GM23248 (cell line): ENCODE data around the gene BPIFB3. TPM values are rescaled to one million over a fixed set of nuclear protein-coding genes. Genes with fewer than 3 reads are reported as not detected.

ENCODE experiments used
- DNase-seq: peaks from one replicate; pipeline ENCODE4 v3.0.0-alpha.2; 2015
- H2AFZ ChIP-seq: fragments of 200-600 bp; sonication (generic); 2 replicates; pipeline ENCODE4 v1.6.1; 2016; ENCODE audit warnings: antibody characterized with exemption
- H3F3A ChIP-seq: fragments of 200-600 bp; sonication (generic); 2 replicates; pipeline ENCODE4 v1.6.1; 2016; ENCODE audit warnings: mild to moderate bottlenecking, antibody characterized with exemption, mixed run types; ENCODE audit not compliant: insufficient read depth
- H3K27ac ChIP-seq: fragments of 200-600 bp; sonication (generic); 2 replicates; pipeline ENCODE4 v1.5.1; 2016; ENCODE audit warnings: mild to moderate bottlenecking
- H3K27me3 ChIP-seq: fragments of 200-600 bp; sonication (generic); replicated peaks from 2 replicates; pipeline ENCODE4 v1.6.1; 2016; ENCODE audit warnings: mild to moderate bottlenecking; ENCODE audit not compliant: insufficient read depth
- H3K36me3 ChIP-seq: fragments of 200-600 bp; sonication (generic); 2 replicates; pipeline ENCODE4 v1.6.1; 2016; ENCODE audit warnings: low read depth, mild to moderate bottlenecking
- H3K4me1 ChIP-seq: fragments of 200-600 bp; sonication (generic); 2 replicates; pipeline ENCODE4 v1.6.1; 2016; ENCODE audit warnings: mild to moderate bottlenecking; ENCODE audit not compliant: insufficient read depth
- H3K4me2 ChIP-seq: fragments of 200-600 bp; sonication (generic); one replicate; pipeline ENCODE4 v1.6.1; 2016; ENCODE audit warnings: mild to moderate bottlenecking; ENCODE audit not compliant: unreplicated experiment
- H3K4me3 ChIP-seq: fragments of 200-600 bp; sonication (generic); 2 replicates; pipeline ENCODE4 v1.5.1; 2016; ENCODE audit warnings: mild to moderate bottlenecking
- H3K79me2 ChIP-seq: fragments of 200-600 bp; sonication (generic); 2 replicates; pipeline ENCODE4 v1.6.1; 2016; ENCODE audit warnings: mild to moderate bottlenecking; ENCODE audit not compliant: insufficient read depth
- H3K9ac ChIP-seq: fragments of 200-600 bp; sonication (generic); 2 replicates; pipeline ENCODE4 v1.6.1; 2016; ENCODE audit warnings: mild to moderate bottlenecking
- H3K9me2 ChIP-seq: fragments of 200-600 bp; sonication (generic); 2 replicates; pipeline ENCODE4 v1.6.1; 2016; ENCODE audit warnings: mixed run types, mild to moderate bottlenecking, moderate library complexity; ENCODE audit not compliant: insufficient read depth
- H3K9me3 ChIP-seq: fragments of 200-600 bp; sonication (generic); one replicate; pipeline ENCODE4 v1.6.1; 2017; ENCODE audit warnings: low read depth
- H4K20me1 ChIP-seq: fragments of 200-600 bp; sonication (generic); 2 replicates; pipeline ENCODE4 v1.6.0; 2016; ENCODE audit not compliant: insufficient read depth
- EZH2 ChIP-seq: fragments of 200-600 bp; sonication (generic); IDR thresholded peaks from 2 replicates; pipeline ENCODE4 v1.6.1; 2018; ENCODE audit warnings: antibody characterized with exemption, mild to moderate bottlenecking; ENCODE audit not compliant: insufficient read depth, poor library complexity, severe bottlenecking
- EZH2phosphoT487 ChIP-seq: fragments of 200-600 bp; sonication (generic); IDR thresholded peaks from 2 replicates; pipeline ENCODE4 v1.6.1; 2018; ENCODE audit warnings: antibody characterized with exemption, moderate library complexity, mild to moderate bottlenecking, low read depth; ENCODE audit not compliant: insufficient read depth
- WGBS, 2 experiments: methylation state at CpG; one replicate each; pipeline ENCODE4 v1.1.6; 2015 to 2017; ENCODE audit warnings: low lambda C conversion rate in 2 of 2, low coverage in 1 of 2; ENCODE audit errors: missing lambda C conversion rate in 2 of 2; 5-methylcytosine and 5-hydroxymethylcytosine counted together
- in situ Hi-C: fragments of 300-500 bp; cut with MboI; formaldehyde crosslinking; loops from 2 replicates; pipeline ENCODE4 v1.15.0; 2020
- polyA plus RNA-seq: library from polyadenylated mRNA; unstranded; fragments of >200 nt; fragmentation: Nextera tagmentation; extraction: Ambion mirVana; gene quantifications from 2 replicates; pipeline ENCODE4 v1.2.1, GENCODE V29; 2016
- total RNA-seq: library from RNA; depleted of rRNA; stranded (reverse); fragments of >200 nt; shearing (Covaris generic); gene quantifications from 2 replicates; pipeline ENCODE4 v1.2.3, GENCODE V29; 2014; rRNA removed

BPIFB3 gene, protein sequence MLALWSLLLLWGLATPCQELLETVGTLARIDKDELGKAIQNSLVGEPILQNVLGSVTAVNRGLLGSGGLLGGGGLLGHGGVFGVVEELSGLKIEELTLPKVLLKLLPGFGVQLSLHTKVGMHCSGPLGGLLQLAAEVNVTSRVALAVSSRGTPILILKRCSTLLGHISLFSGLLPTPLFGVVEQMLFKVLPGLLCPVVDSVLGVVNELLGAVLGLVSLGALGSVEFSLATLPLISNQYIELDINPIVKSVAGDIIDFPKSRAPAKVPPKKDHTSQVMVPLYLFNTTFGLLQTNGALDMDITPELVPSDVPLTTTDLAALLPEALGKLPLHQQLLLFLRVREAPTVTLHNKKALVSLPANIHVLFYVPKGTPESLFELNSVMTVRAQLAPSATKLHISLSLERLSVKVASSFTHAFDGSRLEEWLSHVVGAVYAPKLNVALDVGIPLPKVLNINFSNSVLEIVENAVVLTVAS
- not detected in 2 replicates for total RNA-seq
- polyA plus RNA-seq, result not detected in 2 replicates

- H3K36me3 ChIP-seq, result no peaks in the 10 kb centered on the region
- H2AFZ ChIP-seq, result no peak within 1 kb of the TSS
- TF ChIP-seq EZH2phosphoT487, result no peak
- TF ChIP-seq EZH2, result no peak
- H3K9me2 ChIP-seq, result no peaks in the 10 kb centered on the region
- no peak for DNase-seq
- H3K4me1 ChIP-seq, result no peaks in the 10 kb centered on the region
- H4K20me1 ChIP-seq, result no peaks in the 10 kb centered on the region
- H3K27ac ChIP-seq, result no peak within 1 kb of the TSS
- 47 to 50% methylated on average over 24 to 25 of the region's 25 CpGs for WGBS, 2 experiments
- H3K27me3 ChIP-seq, result peaks cover 14% of the 10 kb centered on the region; the same call in 1 of the 2 replicates
- no peaks in the 10 kb centered on the region for H3F3A ChIP-seq
- no peaks in the 10 kb centered on the region for H3K9me3 ChIP-seq
- no peak within 1 kb of the TSS for H3K9ac ChIP-seq
- no peaks in the 10 kb centered on the region for H3K79me2 ChIP-seq
- H3K4me3 ChIP-seq, result no peak within 1 kb of the TSS
- in situ Hi-C loops, result no loop called here
- H3K4me2 ChIP-seq, result no peak within 1 kb of the TSS
Observed at GRCh38 chr20:33053291-33054106, at the start of gene BPIFB3. BPIFB3 (plus strand) TSS chr20:33053903; CDS start chr20:33055436, 1,533 bp downstream.

GRCh38 chr20:33004141-33004751 lies 49.5 kb upstream of the BPIFB3 start, which contains the start of gene SUN5:
SUN5 (minus strand) TSS chr20:33004433; CDS start chr20:33004340, 93 bp downstream.
- H3K4me1 ChIP-seq, result no peaks in the 10 kb centered on the region
- H3K9me3 ChIP-seq, result no peaks in the 10 kb centered on the region
- H3K9ac ChIP-seq, result no peak within 1 kb of the TSS
- no peak for TF ChIP-seq EZH2phosphoT487
- H3K27me3 ChIP-seq, result no peaks in the 10 kb centered on the region
- WGBS, 2 experiments, result 19 to 21% methylated on average over 6 of the region's 6 CpGs
- no peaks in the 10 kb centered on the region for H4K20me1 ChIP-seq
- no peak within 1 kb of the TSS for H3K4me3 ChIP-seq
- in situ Hi-C loops, result no loop called here
- no peaks in the 10 kb centered on the region for H3F3A ChIP-seq
- no peaks in the 10 kb centered on the region for H3K36me3 ChIP-seq
- H3K9me2 ChIP-seq, result no peaks in the 10 kb centered on the region
- no peaks in the 10 kb centered on the region for H3K79me2 ChIP-seq
- H3K4me2 ChIP-seq, result no peak within 1 kb of the TSS
- H2AFZ ChIP-seq, result no peak within 1 kb of the TSS
- DNase-seq, result no peak
- H3K27ac ChIP-seq, result no peak within 1 kb of the TSS

- no peak overlapping the region for H2AFZ ChIP-seq
- H3K27ac ChIP-seq, result no peak overlapping the region
- no peaks in the 10 kb centered on the region for H3K79me2 ChIP-seq
- no peaks in the 10 kb centered on the region for H3K27me3 ChIP-seq
- H3K4me2 ChIP-seq, result no peak overlapping the region
- DNase-seq, result no peak
- no peaks in the 10 kb centered on the region for H3F3A ChIP-seq
- H3K4me1 ChIP-seq, result no peaks in the 10 kb centered on the region
- H3K9ac ChIP-seq, result no peak overlapping the region
- in situ Hi-C loops, result no loop called here
- no peak overlapping the region for H3K4me3 ChIP-seq
- H3K9me2 ChIP-seq, result no peaks in the 10 kb centered on the region
- H3K9me3 ChIP-seq, result no peaks in the 10 kb centered on the region
- WGBS, 2 experiments, result 25 to 27% methylated on average over 4 of the region's 4 CpGs
- TF ChIP-seq EZH2, result no peak
- H3K36me3 ChIP-seq, result no peaks in the 10 kb centered on the region
- no peaks in the 10 kb centered on the region for H4K20me1 ChIP-seq
Observed at GRCh38 chr20:33005132-33005566, 48.6 kb upstream of the BPIFB3 start.
